GM15510 (cell line): ENCODE data around the gene OR10T2.

Experiments used
- POLR2A ChIP-seq: IDR thresholded peaks from 3 replicates; pipeline ENCODE4 v1.6.1; 2011; ENCODE audit warnings: borderline replicate concordance; ENCODE audit not compliant: insufficient read length; ENCODE audit errors: extremely low read depth

OR10T2 gene, protein sequence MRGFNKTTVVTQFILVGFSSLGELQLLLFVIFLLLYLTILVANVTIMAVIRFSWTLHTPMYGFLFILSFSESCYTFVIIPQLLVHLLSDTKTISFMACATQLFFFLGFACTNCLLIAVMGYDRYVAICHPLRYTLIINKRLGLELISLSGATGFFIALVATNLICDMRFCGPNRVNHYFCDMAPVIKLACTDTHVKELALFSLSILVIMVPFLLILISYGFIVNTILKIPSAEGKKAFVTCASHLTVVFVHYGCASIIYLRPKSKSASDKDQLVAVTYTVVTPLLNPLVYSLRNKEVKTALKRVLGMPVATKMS

DNA sequence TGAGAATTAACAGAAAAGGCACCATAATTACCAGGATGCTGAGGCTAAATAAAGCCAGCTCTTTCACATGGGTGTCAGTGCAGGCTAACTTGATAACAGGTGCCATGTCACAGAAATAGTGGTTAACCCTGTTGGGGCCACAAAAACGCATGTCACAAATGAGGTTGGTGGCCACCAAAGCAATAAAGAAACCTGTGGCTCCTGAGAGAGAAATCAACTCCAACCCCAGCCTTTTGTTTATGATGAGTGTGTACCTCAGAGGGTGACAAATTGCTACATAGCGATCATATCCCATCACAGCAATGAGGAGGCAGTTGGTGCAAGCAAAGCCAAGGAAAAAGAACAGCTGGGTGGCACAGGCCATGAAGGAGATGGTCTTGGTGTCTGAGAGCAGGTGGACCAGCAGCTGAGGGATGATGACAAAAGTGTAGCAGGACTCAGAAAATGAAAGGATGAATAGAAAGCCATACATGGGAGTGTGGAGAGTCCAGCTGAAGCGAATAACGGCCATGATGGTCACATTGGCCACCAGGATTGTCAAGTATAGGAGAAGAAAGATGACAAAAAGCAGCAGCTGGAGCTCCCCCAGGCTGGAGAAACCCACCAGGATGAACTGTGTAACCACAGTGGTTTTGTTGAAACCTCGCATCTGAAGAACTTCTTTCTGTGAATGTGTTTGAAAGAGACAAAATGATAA lies at the start of gene OR10T2:
OR10T2 (minus strand) TSS at position 649 of the 697 bp plus-strand sequence; CDS start at position 649, 0 bp downstream.
- no peak for TF ChIP-seq POLR2A

DNA sequence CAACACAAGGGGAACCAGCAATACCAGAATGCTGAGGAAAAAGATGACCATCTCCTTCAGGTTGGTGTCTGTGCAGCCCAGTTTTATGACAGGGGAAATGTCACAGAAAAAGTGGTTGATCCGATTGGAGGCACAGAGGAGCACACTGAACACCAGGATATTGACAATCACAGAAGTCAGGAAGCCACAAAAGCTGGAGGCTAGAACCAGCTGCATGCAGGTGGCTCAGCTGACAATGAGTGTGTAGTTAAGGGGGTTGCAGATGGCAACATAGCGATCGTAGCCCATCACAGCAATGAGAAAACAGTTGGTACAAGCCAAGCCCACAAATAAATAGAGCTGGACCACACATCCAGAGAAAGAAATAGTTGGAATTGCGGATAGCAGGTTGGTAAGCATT lies 46.1 kb upstream of the OR10T2 start:
- no peak for TF ChIP-seq POLR2A

DNA sequence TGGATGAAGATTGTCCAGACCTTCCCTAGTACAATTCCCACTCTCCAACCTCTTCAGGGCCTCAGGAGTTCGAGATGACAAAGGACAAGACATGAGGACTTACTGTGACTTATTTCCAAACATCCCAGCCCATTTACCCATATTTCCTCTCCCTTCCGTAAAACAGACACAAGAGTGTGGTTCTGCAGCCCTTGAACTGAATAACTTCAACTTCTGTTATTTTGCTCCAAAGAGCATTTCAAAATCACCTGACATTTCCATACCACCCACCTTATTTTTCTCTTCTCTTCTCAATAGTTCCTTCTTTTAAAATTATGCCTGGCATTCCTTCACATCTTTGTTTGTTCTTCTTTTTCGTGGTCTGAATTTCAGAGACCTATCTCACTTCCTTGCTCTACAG lies 35.5 kb upstream of the OR10T2 start:
- TF ChIP-seq POLR2A, result no peak

DNA sequence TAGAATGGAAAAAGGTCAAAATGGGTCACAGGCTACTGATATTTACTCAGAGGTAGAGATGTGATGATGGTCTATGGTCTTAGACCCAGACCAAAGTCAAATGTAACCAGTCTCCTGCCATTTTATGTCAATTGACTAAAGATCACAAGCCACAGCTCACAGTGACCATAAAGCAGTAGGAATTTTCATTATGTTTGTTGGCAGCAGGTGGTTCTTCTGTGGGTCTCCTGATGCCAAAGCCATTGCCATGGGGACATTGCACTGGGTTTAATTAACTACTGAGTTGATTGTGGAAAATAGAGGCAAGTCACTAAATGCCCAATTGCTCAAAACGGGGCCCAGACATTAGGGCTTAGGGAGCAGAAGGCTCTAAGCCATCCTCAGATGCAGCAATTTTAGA lies 26.9 kb upstream of the OR10T2 start, which contains the start of gene OR10K2:
OR10K2 (minus strand) TSS at position 101 of the 400 bp plus-strand sequence. CDS start 5,371 bp downstream, outside the sequence.
- no peak for TF ChIP-seq POLR2A

DNA sequence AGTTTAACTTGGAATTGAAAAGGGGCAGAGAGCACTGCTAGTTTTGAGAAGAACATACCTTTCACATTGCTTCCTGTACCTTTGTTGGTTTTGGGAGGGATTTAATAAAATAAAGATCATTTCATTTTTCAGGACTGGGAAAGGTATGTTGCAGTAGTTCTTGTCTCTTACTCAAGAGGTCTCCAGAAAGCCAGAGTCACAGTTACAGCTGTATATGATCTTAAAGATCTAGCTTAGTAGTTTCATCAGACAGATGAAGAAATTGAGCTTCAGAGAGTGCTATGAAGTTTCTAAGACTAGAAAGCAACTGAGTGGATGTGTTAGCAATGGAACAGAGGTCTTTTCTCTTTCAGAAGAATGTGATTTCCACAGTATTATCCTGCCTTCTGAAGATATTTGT lies 25.8 kb upstream of the OR10T2 start:
- no peak for TF ChIP-seq POLR2A

DNA sequence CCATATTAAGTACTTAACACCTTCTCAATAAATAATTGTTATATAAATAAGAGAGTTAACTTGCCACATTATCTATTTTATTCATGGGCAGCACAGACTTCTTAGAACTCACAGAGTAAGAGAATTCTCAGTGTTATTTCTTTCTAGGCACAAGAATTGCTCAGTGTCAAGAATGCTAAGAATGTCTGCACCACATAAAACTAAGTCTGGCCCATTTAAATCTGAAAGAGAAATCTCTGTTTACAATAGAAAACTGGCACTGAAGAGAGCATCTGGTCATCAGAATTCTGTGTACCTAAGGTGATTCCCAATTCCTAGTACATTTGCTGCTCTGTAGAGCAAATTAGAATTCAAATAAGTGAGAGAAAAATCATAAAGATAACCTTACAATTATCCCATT lies 22.9 kb upstream of the OR10T2 start:
- no peak for TF ChIP-seq POLR2A

DNA sequence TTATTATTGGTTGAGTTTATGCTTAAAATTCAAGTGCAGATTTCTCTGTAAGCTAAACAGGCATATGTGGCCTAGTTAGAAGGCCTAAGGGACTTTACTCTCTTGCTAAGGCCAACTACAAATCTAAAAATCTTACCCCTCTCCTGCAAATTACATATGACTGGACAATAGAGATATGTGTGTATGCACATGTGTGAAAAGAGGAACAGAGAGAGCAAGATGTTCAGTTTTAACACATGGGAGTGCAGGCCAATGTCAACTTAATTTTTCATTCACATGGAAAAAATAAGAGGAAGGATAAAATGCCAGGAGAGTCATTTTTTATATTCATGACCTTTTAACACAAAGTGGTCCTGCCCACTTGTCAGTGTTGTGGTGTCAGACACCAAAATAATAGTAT lies 18.3 kb upstream of the OR10T2 start:
- no peak for TF ChIP-seq POLR2A

DNA sequence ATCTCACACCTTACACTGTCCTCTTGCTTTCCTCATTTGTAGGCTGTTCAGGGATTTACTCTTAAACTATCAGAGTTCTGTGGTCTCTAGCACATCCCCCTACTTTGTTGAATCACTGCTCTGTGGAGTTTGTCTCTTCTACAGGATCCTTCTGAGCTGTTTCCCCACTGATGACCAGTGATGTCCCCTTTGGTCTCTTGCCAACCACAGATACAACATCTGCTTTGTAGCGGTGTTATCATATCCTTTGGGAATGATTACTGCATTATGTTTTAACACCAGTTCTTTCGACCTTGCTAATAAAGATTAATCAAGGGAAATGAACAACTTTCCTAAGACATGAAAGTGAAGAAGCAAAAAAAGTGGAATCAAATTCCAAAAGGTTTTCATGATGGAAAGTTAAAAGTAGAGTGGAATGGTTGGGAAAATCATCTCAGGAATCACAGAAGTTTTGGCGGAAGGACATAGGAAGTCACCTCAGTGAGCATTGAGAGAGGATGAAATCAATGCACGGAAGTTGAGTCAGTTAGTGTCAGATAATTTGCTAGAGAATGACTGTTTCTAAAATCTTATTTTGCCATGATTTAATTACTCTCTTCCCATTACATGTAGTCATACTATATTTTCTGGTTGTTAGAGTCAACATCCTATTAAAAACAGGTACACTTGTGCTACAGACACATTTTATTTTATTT lies 15.5 kb upstream of the OR10T2 start:
- no peak for TF ChIP-seq POLR2A

DNA sequence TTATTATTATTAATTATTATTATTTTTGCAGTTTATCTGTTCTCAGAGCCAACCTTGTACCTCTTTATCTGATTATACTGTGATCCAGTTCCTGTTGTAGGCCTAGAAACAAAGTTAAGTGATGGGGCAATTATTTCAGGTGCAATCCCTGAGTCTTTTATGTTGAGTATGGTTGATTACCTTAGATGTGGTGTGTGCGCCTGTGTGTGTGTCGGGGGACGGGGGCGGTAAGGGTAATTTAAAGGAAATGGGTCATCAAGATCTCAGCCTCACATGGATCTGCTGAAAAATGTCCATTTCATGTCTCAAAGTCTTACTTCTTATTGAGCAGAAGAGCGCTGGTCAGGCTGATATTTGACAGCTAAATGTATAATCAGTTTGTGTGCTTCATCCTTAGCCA lies 7.8 kb upstream of the OR10T2 start:
- no peak for TF ChIP-seq POLR2A

DNA sequence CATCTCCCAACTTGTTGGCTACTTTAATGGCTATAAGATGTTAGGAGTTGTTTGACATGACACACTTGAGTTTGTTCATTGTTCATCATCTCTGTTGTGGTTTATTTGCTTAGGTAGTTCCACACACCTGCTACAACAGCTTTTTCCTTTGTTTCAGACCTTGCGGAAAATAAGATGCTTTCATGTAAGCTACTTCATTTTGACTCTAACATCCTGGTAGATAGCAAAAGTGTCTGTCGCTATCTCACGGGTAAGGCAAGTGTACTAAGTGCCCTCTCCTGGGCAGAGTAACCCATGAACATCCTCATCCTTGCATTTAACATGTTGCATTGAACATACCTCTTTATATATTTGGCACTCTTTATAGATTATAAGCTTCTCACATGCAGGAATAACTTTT lies 1.6 kb upstream of the OR10T2 start:
- no peak for TF ChIP-seq POLR2A

DNA sequence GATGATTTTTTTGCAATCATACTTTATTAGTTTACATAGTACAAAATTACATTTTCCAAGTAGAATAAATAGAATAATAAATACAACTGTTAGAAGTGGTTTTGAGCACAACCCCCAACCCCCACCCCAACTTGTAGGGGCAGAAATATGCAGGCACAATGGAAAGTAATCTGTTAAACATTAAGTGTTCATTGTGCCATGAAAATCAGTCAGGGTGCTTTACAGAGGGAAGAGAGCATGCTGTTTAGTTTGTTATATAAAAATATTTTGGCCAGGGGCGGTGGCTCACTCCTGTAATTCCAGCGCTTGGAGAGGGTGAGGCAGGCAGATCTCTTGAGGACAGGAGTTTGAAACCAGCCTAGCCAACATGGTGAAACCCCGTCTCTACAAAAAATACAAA lies 2.6 kb downstream of the OR10T2 start:
- TF ChIP-seq POLR2A, result no peak

DNA sequence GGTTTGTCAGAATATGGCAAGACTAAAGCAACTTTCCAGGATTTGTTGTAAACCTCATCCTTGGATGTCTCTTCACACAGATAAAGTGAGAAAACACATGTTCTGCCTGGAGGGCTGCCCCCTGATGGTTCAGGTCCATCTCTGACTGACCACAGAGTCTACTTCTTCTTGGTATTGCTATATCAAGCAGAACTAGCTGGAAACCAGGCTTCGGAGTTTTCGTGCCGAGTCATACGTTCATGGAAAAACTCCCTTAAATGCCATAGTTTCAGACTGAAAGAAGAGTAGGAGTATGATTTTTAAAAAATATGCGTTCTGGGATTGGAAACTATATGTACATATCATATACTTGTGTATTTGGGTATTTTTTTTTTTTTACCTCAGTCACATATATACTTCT lies 5.8 kb downstream of the OR10T2 start:
- no peak for TF ChIP-seq POLR2A

DNA sequence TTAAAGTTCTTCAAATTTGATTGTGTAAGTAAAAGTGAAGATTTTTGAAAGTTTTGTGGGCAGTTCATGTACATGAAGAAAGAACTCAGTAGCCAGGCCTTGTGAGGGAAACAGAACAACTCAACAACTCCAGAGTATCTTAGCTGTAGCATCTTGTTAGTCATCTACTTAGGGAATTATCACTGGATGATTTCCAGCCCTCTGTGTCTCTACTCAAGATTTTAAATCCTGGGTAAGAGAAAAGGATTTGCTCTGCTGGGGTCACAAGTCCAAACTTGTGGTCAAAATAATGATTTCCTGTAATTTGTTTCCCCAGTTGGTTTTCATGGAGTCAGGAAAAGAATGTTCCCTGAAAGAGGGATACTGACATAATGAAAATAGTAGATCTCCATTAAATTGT lies 8.2 kb downstream of the OR10T2 start:
- no peak for TF ChIP-seq POLR2A

DNA sequence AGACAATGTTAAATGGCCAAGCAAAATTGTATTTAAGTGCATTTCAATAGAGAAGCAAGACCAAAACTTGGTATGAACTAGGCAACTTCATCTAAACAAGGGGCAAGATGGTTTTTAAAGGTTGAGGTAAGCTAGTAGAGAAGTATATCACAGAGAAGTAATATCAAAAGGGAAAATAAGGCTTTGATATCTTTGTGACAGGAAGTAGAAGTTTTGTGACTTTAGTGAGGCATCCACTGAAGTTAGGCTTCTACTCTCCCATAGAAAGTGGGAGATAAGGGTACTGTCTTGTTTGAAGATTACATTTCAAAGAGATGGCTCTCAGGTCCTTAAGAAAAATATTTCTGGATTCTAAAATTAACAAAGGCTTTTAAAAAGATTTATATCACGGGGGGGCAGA lies 8.9 kb downstream of the OR10T2 start:
- no peak for TF ChIP-seq POLR2A

DNA sequence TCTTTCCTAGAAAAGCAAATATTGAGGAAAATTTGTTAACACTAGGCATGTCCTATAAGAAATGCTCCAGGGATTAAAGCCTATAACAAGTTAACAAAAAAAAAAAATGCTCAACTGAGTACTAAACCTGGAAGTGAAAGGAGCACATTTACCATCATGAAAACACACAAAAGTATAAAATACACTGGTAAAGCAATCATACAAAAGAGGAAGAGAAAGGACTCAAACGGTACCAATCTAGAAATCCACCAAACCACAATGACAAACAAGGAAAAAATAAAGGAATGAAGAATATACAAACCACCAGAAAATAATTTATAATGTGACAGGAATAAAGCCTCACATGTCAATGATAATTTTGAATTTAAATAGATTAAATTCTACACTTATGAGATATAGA lies 24.4 kb downstream of the OR10T2 start:
- TF ChIP-seq POLR2A, result no peak
